HCT116 (cell line): Measurements from ENCODE around the gene RAB32. TPM values are rescaled to one million over a fixed set of nuclear protein-coding genes. Genes with fewer than 3 reads are reported as not detected.

Experiments used
- ATAC-seq: fragments of 200-7000 bp; cut with Tn5 transposase; 2 replicates; pipeline ENCODE4 v1.9.1; 2020; ENCODE audit warnings: mild to moderate bottlenecking, moderate library complexity
- BruUV-seq: library from RNA; stranded (reverse); fragments of 400-500 nt; replicated peaks from 2 replicates; lab custom pipeline; 2021; lab: Mats Ljungman, UMichigan
- CTCF ChIA-PET: fragments of 300-600 bp; sonication (Branson Sonifier 250); formaldehyde crosslinking; loops from one replicate; lab custom pipeline; 2021; ENCODE audit warnings: antibody characterized with exemption; lab: Charles Lee
- POLR2A ChIA-PET: fragments of 300-600, 350-600 bp; sonication (Branson Sonifier 250); formaldehyde crosslinking; loops from one replicate; lab custom pipeline; 2021; ENCODE audit warnings: antibody characterized with exemption; lab: Charles Lee
- RAD21 ChIA-PET, 2 experiments: fragments of 300-600 bp; sonication (Branson Sonifier 250); formaldehyde crosslinking; loops; one replicate each; lab custom pipeline; 2023; ENCODE audit warnings: low total read pairs in 2 of 2; ENCODE audit not compliant: uncharacterized antibody in 2 of 2, unreplicated experiment in 2 of 2, low non-redundant PET in 1 of 2; lab: Charles Lee
- DNase-seq: peaks from one replicate; pipeline ENCODE4 v3.0.0-alpha.2; 2010; ENCODE audit warnings: low read depth, low spot score
- H2AFZ ChIP-seq: fragments of 200-600 bp; shearing (Covaris generic), sonication (generic); 2 replicates; pipeline ENCODE4 v1.6.1; 2017; ENCODE audit warnings: low read depth, mixed run types, mixed read lengths, antibody characterized with exemption, low read length; ENCODE audit not compliant: poor library complexity, severe bottlenecking
- H3K27ac ChIP-seq: 2 replicates; pipeline ENCODE4 v1.5.1; 2012; ENCODE audit warnings: low read depth, low read length
- H3K27me3 ChIP-seq: fragments of 200-600 bp; sonication (generic); 2 replicates; pipeline ENCODE4 v1.6.1; 2016; ENCODE audit warnings: mixed run types, low read length, mixed read lengths; ENCODE audit not compliant: insufficient read depth
- H3K36me3 ChIP-seq, 2 experiments: fragments of 200-500 bp in 1 of 2; fragments of 200-600 bp in 1 of 2; sonication (Bioruptor generic) in 1 of 2; sonication (generic) in 1 of 2; 2 replicates each; pipeline versions ENCODE4 v1.5.1 to v1.6.1; 2014 to 2016; ENCODE audit warnings: low read length in 2 of 2, inconsistent platforms in 1 of 2, mixed read lengths in 1 of 2, mixed run types in 1 of 2; ENCODE audit not compliant: insufficient read depth in 2 of 2, control insufficient read depth in 1 of 2
- H3K4me1 ChIP-seq, 2 experiments: fragments of 200-600 bp in 1 of 2; sonication (generic) in 1 of 2; 2 replicates each; pipeline versions ENCODE4 v1.5.1 to v1.6.1; 2012 to 2017; ENCODE audit warnings: low read length in 2 of 2, inconsistent platforms in 1 of 2, mild to moderate bottlenecking in 1 of 2, mixed read lengths in 1 of 2, mixed run types in 1 of 2, moderate library complexity in 1 of 2; ENCODE audit not compliant: insufficient read depth in 2 of 2, control insufficient read depth in 1 of 2
- H3K4me2 ChIP-seq: fragments of 200-600 bp; sonication (generic); 2 replicates; pipeline ENCODE4 v1.6.1; 2017; ENCODE audit warnings: mixed run types, low read length, mixed read lengths
- H3K4me3 ChIP-seq, 2 experiments: fragments of 200-600 bp in 1 of 2; sonication (generic) in 1 of 2; replicated peaks in 1 of 2; 2 replicates each; pipeline ENCODE4 v1.5.1; 2011 to 2016; ENCODE audit warnings: low read length in 2 of 2, control low read depth in 1 of 2, low read depth in 1 of 2, mild to moderate bottlenecking in 1 of 2, mixed read lengths in 1 of 2, mixed run types in 1 of 2
- H3K79me2 ChIP-seq: fragments of 200-600 bp; sonication (generic); 2 replicates; pipeline ENCODE4 v1.6.1; 2017; ENCODE audit warnings: mild to moderate bottlenecking, mixed run types, low read length, moderate library complexity, mixed read lengths; ENCODE audit not compliant: insufficient read depth
- H3K9ac ChIP-seq: fragments of 200-600 bp; sonication (generic); 2 replicates; pipeline ENCODE4 v1.6.1; 2016; ENCODE audit warnings: low read length, mixed read lengths
- H3K9me2 ChIP-seq: fragments of 200-600 bp; sonication (generic), shearing (Covaris generic); 2 replicates; pipeline ENCODE4 v1.6.1; 2017; ENCODE audit warnings: mixed run types, mild to moderate bottlenecking, moderate library complexity; ENCODE audit not compliant: insufficient read depth
- H3K9me3 ChIP-seq, 2 experiments: fragments of 200-500 bp in 1 of 2; fragments of 200-600 bp in 1 of 2; sonication (Bioruptor generic) in 1 of 2; sonication (generic) in 1 of 2; 2 replicates each; pipeline ENCODE4 v1.6.1; 2014 to 2017; ENCODE audit warnings: low read length in 2 of 2, mixed read lengths in 2 of 2, inconsistent platforms in 1 of 2, low read depth in 1 of 2, mild to moderate bottlenecking in 1 of 2, mixed run types in 1 of 2, moderate library complexity in 1 of 2; ENCODE audit not compliant: control insufficient read depth in 1 of 2, insufficient read depth in 1 of 2
- H4K20me1 ChIP-seq: fragments of 200-600 bp; sonication (generic), shearing (Covaris generic); 2 replicates; pipeline ENCODE4 v1.6.1; 2017; ENCODE audit warnings: mixed run types, mild to moderate bottlenecking, moderate library complexity; ENCODE audit not compliant: insufficient read depth
- CBX3 ChIP-seq: IDR thresholded peaks from 2 replicates; pipeline ENCODE4 v1.6.1; 2012; ENCODE audit warnings: low read depth
- CEBPB ChIP-seq: IDR thresholded peaks from 2 replicates; pipeline ENCODE4 v1.6.1; 2012; ENCODE audit warnings: low read depth
- EGR1 ChIP-seq: IDR thresholded peaks from 2 replicates; pipeline ENCODE4 v1.6.1; 2012; ENCODE audit warnings: low read depth
- EZH2phosphoT487 ChIP-seq: fragments of 200-600 bp; IDR thresholded peaks from 2 replicates; pipeline ENCODE4 v1.6.1; 2018; ENCODE audit warnings: antibody characterized with exemption, borderline replicate concordance
- FOSL1 ChIP-seq: IDR thresholded peaks from 2 replicates; pipeline ENCODE4 v1.6.1; 2012; ENCODE audit warnings: low read depth
- JUND ChIP-seq: IDR thresholded peaks from 2 replicates; pipeline ENCODE4 v1.6.1; 2012
- POLR2A ChIP-seq: IDR thresholded peaks from 2 replicates; pipeline ENCODE4 v1.7.0; 2011; ENCODE audit warnings: borderline replicate concordance; ENCODE audit not compliant: insufficient read depth, insufficient read length; ENCODE audit errors: extremely low read depth
- POLR2AphosphoS5 ChIP-seq: IDR thresholded peaks from 2 replicates; pipeline ENCODE4 v1.6.1; 2011; ENCODE audit warnings: mild to moderate bottlenecking, low read depth, low read length, moderate library complexity
- SIN3A ChIP-seq: IDR thresholded peaks from 2 replicates; pipeline ENCODE4 v1.6.1; 2012; ENCODE audit warnings: low read depth
- SRF ChIP-seq: IDR thresholded peaks from 2 replicates; pipeline ENCODE4 v1.6.1; 2012; ENCODE audit warnings: low read depth
- TCF7L2 ChIP-seq: IDR thresholded peaks from 2 replicates; pipeline ENCODE4 v1.7.0; 2011; ENCODE audit warnings: borderline replicate concordance, inconsistent platforms; ENCODE audit not compliant: insufficient read depth, insufficient read length; ENCODE audit errors: extremely low read depth
- ZFX ChIP-seq: fragments of 450-650 bp; IDR thresholded peaks from 2 replicates; pipeline ENCODE4 v1.6.1; 2017
- ZNF274 ChIP-seq: fragments of 200-500 bp; sonication (Bioruptor generic); IDR thresholded peaks from 2 replicates; pipeline ENCODE4 v1.6.1; 2014; ENCODE audit warnings: mild to moderate bottlenecking, low read depth, low read length, inconsistent platforms
- intact Hi-C: fragments of 100-400 bp; cut with micrococcal nuclease; formaldehyde crosslinking; loops from 2 replicates; pipeline ENCODE4 v1.10.0; 2022
- total RNA-seq: library from RNA; stranded (reverse); gene quantifications from one replicate; pipeline ENCODE4 v1.2.1, GENCODE V29; 2021; ENCODE audit not compliant: unreplicated experiment
- TF ChIP-seq, protein P1 (sequence below), 3 experiments: fragments of 200-600 bp in 1 of 3; sonication (generic) in 1 of 3; IDR thresholded peaks in 2 of 3; conservative IDR thresholded peaks in 1 of 3; 2 replicates each; pipeline ENCODE4 v1.5.1; 2012 to 2017; ENCODE audit warnings: low read depth in 2 of 3, low read length in 2 of 3, antibody characterized with exemption in 1 of 3, borderline replicate concordance in 1 of 3, control low read depth in 1 of 3, mild to moderate bottlenecking in 1 of 3, mixed read lengths in 1 of 3, mixed run types in 1 of 3, moderate library complexity in 1 of 3; ENCODE audit not compliant: insufficient read depth in 1 of 3
- TF ChIP-seq, protein P2 (sequence below): IDR thresholded peaks from 2 replicates; pipeline ENCODE4 v1.6.1; 2012; ENCODE audit warnings: low read depth
- TF ChIP-seq, protein P3 (sequence below): IDR thresholded peaks from 2 replicates; pipeline ENCODE4 v1.6.1; 2012
- TF ChIP-seq, protein P4 (sequence below): IDR thresholded peaks from 2 replicates; pipeline ENCODE4 v1.6.1; 2011; ENCODE audit warnings: mild to moderate bottlenecking, low read length, moderate library complexity; ENCODE audit not compliant: insufficient replicate concordance; ENCODE audit errors: extremely low read depth
- TF ChIP-seq, protein P5 (sequence below): IDR thresholded peaks from 2 replicates; pipeline ENCODE4 v1.6.1; 2012

Gene RAB32
- total RNA-seq, 1 experiment from 2014 or later, result not detected

DNA sequence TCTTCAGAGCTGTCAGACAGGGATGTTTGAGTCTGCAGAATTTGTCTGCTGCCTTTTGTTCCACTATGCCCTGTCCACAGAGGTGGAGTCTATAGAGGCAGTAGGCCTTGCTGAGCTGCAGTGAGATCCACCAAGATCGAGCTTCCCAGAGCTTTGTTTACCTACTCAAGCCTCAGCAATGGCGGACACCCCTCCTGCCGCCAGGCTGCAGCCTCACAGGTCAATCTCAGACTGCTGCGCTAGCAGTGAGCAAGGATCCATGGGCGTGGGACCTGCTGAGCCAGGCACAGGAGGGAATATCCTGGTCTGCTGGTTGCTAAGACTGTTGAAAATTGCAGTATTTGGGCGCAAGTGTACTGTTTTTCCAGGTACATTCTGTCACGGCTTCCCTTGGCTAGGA lies 28.4 kb upstream of the RAB32 start:
- H3K27me3 ChIP-seq, result no peaks in the 10 kb centered on the region
- no peaks in the 10 kb centered on the region for H3K36me3 ChIP-seq
- ChIA-PET POLR2A (no interaction called here), RAD21 (no interaction called here), CTCF (no interaction called here)
- BruUV-seq, result no TSS peak
- DNase-seq (no peak), ATAC-seq (no peak)
- H3K4me3 ChIP-seq, result no peak overlapping the region
- TF ChIP-seq, protein P1, sequence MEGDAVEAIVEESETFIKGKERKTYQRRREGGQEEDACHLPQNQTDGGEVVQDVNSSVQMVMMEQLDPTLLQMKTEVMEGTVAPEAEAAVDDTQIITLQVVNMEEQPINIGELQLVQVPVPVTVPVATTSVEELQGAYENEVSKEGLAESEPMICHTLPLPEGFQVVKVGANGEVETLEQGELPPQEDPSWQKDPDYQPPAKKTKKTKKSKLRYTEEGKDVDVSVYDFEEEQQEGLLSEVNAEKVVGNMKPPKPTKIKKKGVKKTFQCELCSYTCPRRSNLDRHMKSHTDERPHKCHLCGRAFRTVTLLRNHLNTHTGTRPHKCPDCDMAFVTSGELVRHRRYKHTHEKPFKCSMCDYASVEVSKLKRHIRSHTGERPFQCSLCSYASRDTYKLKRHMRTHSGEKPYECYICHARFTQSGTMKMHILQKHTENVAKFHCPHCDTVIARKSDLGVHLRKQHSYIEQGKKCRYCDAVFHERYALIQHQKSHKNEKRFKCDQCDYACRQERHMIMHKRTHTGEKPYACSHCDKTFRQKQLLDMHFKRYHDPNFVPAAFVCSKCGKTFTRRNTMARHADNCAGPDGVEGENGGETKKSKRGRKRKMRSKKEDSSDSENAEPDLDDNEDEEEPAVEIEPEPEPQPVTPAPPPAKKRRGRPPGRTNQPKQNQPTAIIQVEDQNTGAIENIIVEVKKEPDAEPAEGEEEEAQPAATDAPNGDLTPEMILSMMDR (IDR thresholded peaks at IDR 0.05 in 2 of 3, conservative IDR thresholded peaks at IDR 0.05 in 1 of 3; ENCODE audit: borderline replicate concordance in 1 of 3, insufficient read depth in 1 of 3, low read depth in 2 of 3, low read length in 2 of 3), result no peak
- TF ChIP-seq, protein P2, sequence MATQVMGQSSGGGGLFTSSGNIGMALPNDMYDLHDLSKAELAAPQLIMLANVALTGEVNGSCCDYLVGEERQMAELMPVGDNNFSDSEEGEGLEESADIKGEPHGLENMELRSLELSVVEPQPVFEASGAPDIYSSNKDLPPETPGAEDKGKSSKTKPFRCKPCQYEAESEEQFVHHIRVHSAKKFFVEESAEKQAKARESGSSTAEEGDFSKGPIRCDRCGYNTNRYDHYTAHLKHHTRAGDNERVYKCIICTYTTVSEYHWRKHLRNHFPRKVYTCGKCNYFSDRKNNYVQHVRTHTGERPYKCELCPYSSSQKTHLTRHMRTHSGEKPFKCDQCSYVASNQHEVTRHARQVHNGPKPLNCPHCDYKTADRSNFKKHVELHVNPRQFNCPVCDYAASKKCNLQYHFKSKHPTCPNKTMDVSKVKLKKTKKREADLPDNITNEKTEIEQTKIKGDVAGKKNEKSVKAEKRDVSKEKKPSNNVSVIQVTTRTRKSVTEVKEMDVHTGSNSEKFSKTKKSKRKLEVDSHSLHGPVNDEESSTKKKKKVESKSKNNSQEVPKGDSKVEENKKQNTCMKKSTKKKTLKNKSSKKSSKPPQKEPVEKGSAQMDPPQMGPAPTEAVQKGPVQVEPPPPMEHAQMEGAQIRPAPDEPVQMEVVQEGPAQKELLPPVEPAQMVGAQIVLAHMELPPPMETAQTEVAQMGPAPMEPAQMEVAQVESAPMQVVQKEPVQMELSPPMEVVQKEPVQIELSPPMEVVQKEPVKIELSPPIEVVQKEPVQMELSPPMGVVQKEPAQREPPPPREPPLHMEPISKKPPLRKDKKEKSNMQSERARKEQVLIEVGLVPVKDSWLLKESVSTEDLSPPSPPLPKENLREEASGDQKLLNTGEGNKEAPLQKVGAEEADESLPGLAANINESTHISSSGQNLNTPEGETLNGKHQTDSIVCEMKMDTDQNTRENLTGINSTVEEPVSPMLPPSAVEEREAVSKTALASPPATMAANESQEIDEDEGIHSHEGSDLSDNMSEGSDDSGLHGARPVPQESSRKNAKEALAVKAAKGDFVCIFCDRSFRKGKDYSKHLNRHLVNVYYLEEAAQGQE, result no peak
- TF ChIP-seq CEBPB, result no peak
- no peak for TF ChIP-seq JUND
- TF ChIP-seq FOSL1, result no peak
- TF ChIP-seq, protein P3, sequence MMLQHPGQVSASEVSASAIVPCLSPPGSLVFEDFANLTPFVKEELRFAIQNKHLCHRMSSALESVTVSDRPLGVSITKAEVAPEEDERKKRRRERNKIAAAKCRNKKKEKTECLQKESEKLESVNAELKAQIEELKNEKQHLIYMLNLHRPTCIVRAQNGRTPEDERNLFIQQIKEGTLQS, result no peak
- no peak for TF ChIP-seq POLR2AphosphoS5
- TF ChIP-seq SIN3A, result no peak
- no peak for TF ChIP-seq TCF7L2
- TF ChIP-seq CBX3, result no peak
- no peak for TF ChIP-seq SRF
- TF ChIP-seq EGR1, result no peak
- no peak for TF ChIP-seq EZH2phosphoT487
- TF ChIP-seq, protein P4, sequence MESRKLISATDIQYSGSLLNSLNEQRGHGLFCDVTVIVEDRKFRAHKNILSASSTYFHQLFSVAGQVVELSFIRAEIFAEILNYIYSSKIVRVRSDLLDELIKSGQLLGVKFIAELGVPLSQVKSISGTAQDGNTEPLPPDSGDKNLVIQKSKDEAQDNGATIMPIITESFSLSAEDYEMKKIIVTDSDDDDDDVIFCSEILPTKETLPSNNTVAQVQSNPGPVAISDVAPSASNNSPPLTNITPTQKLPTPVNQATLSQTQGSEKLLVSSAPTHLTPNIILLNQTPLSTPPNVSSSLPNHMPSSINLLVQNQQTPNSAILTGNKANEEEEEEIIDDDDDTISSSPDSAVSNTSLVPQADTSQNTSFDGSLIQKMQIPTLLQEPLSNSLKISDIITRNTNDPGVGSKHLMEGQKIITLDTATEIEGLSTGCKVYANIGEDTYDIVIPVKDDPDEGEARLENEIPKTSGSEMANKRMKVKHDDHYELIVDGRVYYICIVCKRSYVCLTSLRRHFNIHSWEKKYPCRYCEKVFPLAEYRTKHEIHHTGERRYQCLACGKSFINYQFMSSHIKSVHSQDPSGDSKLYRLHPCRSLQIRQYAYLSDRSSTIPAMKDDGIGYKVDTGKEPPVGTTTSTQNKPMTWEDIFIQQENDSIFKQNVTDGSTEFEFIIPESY, result no peak
- TF ChIP-seq, protein P5, sequence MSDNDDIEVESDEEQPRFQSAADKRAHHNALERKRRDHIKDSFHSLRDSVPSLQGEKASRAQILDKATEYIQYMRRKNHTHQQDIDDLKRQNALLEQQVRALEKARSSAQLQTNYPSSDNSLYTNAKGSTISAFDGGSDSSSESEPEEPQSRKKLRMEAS, result no peak
- TF ChIP-seq ZNF274, result no peak
- no peak for TF ChIP-seq POLR2A
- TF ChIP-seq ZFX, result no peak
- H3K4me2 ChIP-seq, result no peak overlapping the region
- H3K9ac ChIP-seq, result no peak overlapping the region
- no peaks in the 10 kb centered on the region for H3K9me3 ChIP-seq
- H2AFZ ChIP-seq, result no peak overlapping the region
- no peaks in the 10 kb centered on the region for H3K79me2 ChIP-seq
- H3K9me2 ChIP-seq, result no peaks in the 10 kb centered on the region
- intact Hi-C loops, result no loop called here
- no peaks in the 10 kb centered on the region for H3K4me1 ChIP-seq
- H3K27ac ChIP-seq, result no peak overlapping the region
- no peaks in the 10 kb centered on the region for H4K20me1 ChIP-seq
